CD4-positive, alpha-beta T cell (primary cell): ENCODE results near the gene GDAP2. TPM values are rescaled to one million over a fixed set of nuclear protein-coding genes. Genes with fewer than 3 reads are reported as not detected.

Experiments used
- ATAC-seq: fragments of 200-7000 bp; cut with Tn5 transposase; one replicate; pipeline ENCODE4 v1.10.0; 2022; ENCODE audit warnings: mild to moderate bottlenecking; ENCODE audit not compliant: poor library complexity
- CTCF ChIA-PET: fragments of 350-600 bp; sonication (Branson Sonifier 250); formaldehyde crosslinking; loops from one replicate; lab custom pipeline; 2021; ENCODE audit warnings: antibody characterized with exemption, inconsistent platforms; lab: Charles Lee
- POLR2A ChIA-PET: fragments of 350-600 bp; sonication (Branson Sonifier 250); formaldehyde crosslinking; loops from one replicate; lab custom pipeline; 2021; ENCODE audit warnings: antibody characterized with exemption, inconsistent platforms; lab: Charles Lee
- DNase-seq, 14 experiments: peaks; one replicate each; pipeline ENCODE4 v3.0.0-alpha.2; 2013 to 2020; ENCODE audit warnings: mixed read lengths in 2 of 14
- H3K27ac ChIP-seq, 2 donors: one replicate each; pipeline versions ENCODE4 v1.5.1 to v1.7.0; 2013; ENCODE audit warnings: low read length in 2 of 2, low read depth in 1 of 2, mild to moderate bottlenecking in 1 of 2
- H3K27me3 ChIP-seq, 2 experiments: 1 replicate in 1 of 2; 2 replicates in 1 of 2; pipeline versions ENCODE4 v1.6.1 to v1.7.0; 2013; ENCODE audit warnings: low read length in 2 of 2, control low read depth in 1 of 2, mild to moderate bottlenecking in 1 of 2, moderate library complexity in 1 of 2; ENCODE audit not compliant: insufficient read depth in 2 of 2, control insufficient read depth in 1 of 2
- H3K36me3 ChIP-seq: one replicate; pipeline ENCODE4 v1.6.1; 2013; ENCODE audit warnings: low read length, control low read depth; ENCODE audit not compliant: insufficient read depth
- H3K4me1 ChIP-seq: one replicate; pipeline ENCODE4 v1.6.1; 2013; ENCODE audit warnings: low read length, control low read depth; ENCODE audit not compliant: insufficient read depth
- H3K4me3 ChIP-seq: one replicate; pipeline ENCODE4 v1.5.1; 2013; ENCODE audit warnings: mild to moderate bottlenecking, low read length, moderate library complexity
- H3K9me3 ChIP-seq, 2 experiments: 1 replicate in 1 of 2; 2 replicates in 1 of 2; pipeline versions ENCODE4 v1.6.1 to v1.7.0; 2013; ENCODE audit warnings: low read length in 2 of 2, mild to moderate bottlenecking in 2 of 2, control low read depth in 1 of 2, moderate library complexity in 1 of 2; ENCODE audit not compliant: control insufficient read depth in 1 of 2, insufficient read depth in 1 of 2
- H3K27ac Mint-ChIP-seq: one replicate; pipeline ENCODE4 v1.8.0; 2020; ENCODE audit warnings: mixed read lengths
- H3K27me3 Mint-ChIP-seq: one replicate; pipeline ENCODE4 v1.8.0; 2021; ENCODE audit warnings: mixed read lengths
- H3K36me3 Mint-ChIP-seq: one replicate; pipeline ENCODE4 v1.8.0; 2021; ENCODE audit warnings: low read depth, mixed read lengths
- H3K4me1 Mint-ChIP-seq: one replicate; pipeline ENCODE4 v1.8.0; 2021; ENCODE audit warnings: low read depth, mixed read lengths
- H3K4me3 Mint-ChIP-seq: one replicate; pipeline ENCODE4 v1.8.0; 2020; ENCODE audit warnings: mild to moderate bottlenecking, mixed read lengths
- H3K9me3 Mint-ChIP-seq: one replicate; pipeline ENCODE4 v1.8.0; 2020; ENCODE audit warnings: mixed read lengths
- intact Hi-C, 2 experiments: fragments of 100-400 bp; cut with DNase I in 1 of 2; cut with micrococcal nuclease in 1 of 2; formaldehyde crosslinking; loops; one replicate each; pipeline versions ENCODE4 v1.15.1 to v1.9.0; 2023 to 2025; cut with DNase I, micrococcal nuclease
- total RNA-seq, 174 experiments: library from RNA in 2 of 174; stranded (reverse) in 2 of 174; gene quantifications; one replicate each; pipeline ENCODE4 v1.2.3 and lab custom pipeline; 2021 to 2026
- TF ChIP-seq, protein P1 (sequence below): fragments of 200-600 bp; IDR thresholded peaks from one replicate; pipeline ENCODE4 v1.8.0; 2022; ENCODE audit warnings: antibody characterized with exemption, mild to moderate bottlenecking

The GDAP2 gene
- total RNA-seq, 2 experiments from 2014 or later = 18.1 to 18.9 TPM

DNA sequence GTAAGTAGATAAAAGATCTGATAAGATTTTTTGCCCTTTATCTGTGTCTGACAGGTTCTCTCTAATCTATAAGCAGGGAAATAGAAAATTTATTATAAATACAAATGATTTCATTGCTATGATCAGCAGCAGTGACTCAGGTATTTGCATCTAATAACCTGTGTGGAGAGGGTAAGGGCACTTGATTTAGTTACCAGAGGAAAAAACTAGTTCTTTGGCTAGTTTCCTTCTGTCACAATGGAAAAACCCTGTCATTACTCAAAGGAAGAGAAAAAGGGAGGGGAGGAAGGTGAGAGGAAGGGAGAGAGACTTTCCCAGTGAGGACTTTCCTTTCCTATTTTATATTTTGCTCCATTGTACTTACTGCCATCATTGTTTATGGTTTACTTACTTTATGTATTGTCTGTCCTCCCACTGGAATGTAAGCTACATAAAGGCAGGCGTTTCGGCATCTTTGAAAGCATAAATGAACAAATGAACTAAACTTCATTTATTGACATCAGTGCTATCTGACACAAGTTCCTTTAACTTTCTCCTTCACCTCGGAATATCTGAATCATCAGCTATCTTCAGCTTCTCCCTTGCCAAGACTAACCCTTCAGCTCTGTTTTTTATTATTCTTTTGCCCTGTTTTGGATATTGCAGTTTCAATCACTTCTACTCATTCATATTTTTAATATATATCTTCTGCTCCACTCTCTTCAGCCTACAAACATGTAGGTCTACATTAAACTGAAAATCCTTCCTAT lies 35.0 kb upstream of the GDAP2 start:
- H3K27ac ChIP-seq = no peak overlapping the region
- H3K27ac Mint-ChIP-seq = no peak overlapping the region
- no peaks in the 10 kb centered on the region for H3K27me3 Mint-ChIP-seq
- ChIA-PET POLR2A (no interaction called here), CTCF (no interaction called here)
- TF ChIP-seq, protein P1, sequence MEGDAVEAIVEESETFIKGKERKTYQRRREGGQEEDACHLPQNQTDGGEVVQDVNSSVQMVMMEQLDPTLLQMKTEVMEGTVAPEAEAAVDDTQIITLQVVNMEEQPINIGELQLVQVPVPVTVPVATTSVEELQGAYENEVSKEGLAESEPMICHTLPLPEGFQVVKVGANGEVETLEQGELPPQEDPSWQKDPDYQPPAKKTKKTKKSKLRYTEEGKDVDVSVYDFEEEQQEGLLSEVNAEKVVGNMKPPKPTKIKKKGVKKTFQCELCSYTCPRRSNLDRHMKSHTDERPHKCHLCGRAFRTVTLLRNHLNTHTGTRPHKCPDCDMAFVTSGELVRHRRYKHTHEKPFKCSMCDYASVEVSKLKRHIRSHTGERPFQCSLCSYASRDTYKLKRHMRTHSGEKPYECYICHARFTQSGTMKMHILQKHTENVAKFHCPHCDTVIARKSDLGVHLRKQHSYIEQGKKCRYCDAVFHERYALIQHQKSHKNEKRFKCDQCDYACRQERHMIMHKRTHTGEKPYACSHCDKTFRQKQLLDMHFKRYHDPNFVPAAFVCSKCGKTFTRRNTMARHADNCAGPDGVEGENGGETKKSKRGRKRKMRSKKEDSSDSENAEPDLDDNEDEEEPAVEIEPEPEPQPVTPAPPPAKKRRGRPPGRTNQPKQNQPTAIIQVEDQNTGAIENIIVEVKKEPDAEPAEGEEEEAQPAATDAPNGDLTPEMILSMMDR = no peak
- no peaks in the 10 kb centered on the region for H3K4me1 Mint-ChIP-seq
- H3K9me3 ChIP-seq = no peaks in the 10 kb centered on the region
- intact Hi-C loops = no loop called here
- DNase-seq (no peak), ATAC-seq (no peak)
- H3K36me3 ChIP-seq = peaks cover 20% of the 10 kb centered on the region
- no peak overlapping the region for H3K4me3 Mint-ChIP-seq
- H3K4me1 ChIP-seq = no peaks in the 10 kb centered on the region
- H3K27me3 ChIP-seq = no peaks in the 10 kb centered on the region
- H3K4me3 ChIP-seq = no peak overlapping the region
- H3K9me3 Mint-ChIP-seq = no peaks in the 10 kb centered on the region
- peaks cover 25% of the 10 kb centered on the region for H3K36me3 Mint-ChIP-seq

GRCh38 chr1:117959364-117959763 lies 29.9 kb upstream of the GDAP2 start:
- Mint-ChIP-seq H3K27ac (no peak overlapping the region), H3K4me3 (no peak overlapping the region), H3K9me3 (no peaks in the 10 kb centered on the region), H3K27me3 (no peaks in the 10 kb centered on the region), H3K36me3 (peaks cover 75% of the 10 kb centered on the region), H3K4me1 (no peaks in the 10 kb centered on the region)
- Histone ChIP-seq H3K4me1 (no peaks in the 10 kb centered on the region), H3K36me3 (peaks cover 69% of the 10 kb centered on the region), H3K4me3 (no peak overlapping the region), H3K27ac (no peak overlapping the region), H3K27me3 (no peaks in the 10 kb centered on the region), H3K9me3 (no peaks in the 10 kb centered on the region)
- ChIA-PET CTCF (no interaction called here), POLR2A (no interaction called here)
- ATAC-seq = no peak
- DNase-seq = no peak
- intact Hi-C loops = no loop called here
- TF ChIP-seq, protein P1 = no peak

GRCh38 chr1:117952386-117952785 lies 23.0 kb upstream of the GDAP2 start:
- H3K9me3 ChIP-seq = no peaks in the 10 kb centered on the region
- intact Hi-C loops = no loop called here
- ChIA-PET CTCF (no interaction called here), POLR2A (no interaction called here)
- no peak overlapping the region for H3K27ac ChIP-seq
- DNase-seq (no peak), ATAC-seq (no peak)
- no peaks in the 10 kb centered on the region for H3K9me3 Mint-ChIP-seq
- TF ChIP-seq, protein P1 = no peak
- H3K36me3 Mint-ChIP-seq = peaks cover 99% of the 10 kb centered on the region
- no peak overlapping the region for H3K4me3 ChIP-seq
- H3K4me1 Mint-ChIP-seq = no peaks in the 10 kb centered on the region
- no peak overlapping the region for H3K4me3 Mint-ChIP-seq
- H3K27me3 Mint-ChIP-seq = no peaks in the 10 kb centered on the region
- H3K4me1 ChIP-seq = no peaks in the 10 kb centered on the region
- no peak overlapping the region for H3K27ac Mint-ChIP-seq
- H3K36me3 ChIP-seq = peaks cover 98% of the 10 kb centered on the region
- H3K27me3 ChIP-seq = no peaks in the 10 kb centered on the region
